GM19467 (cell line): Measurements from ENCODE around the gene NEDD9.

Source experiments
- ATAC-seq: cut with Tn5 transposase; IDR thresholded peaks from one replicate; pipeline ENCODE4 v1.9.1; 2021; ENCODE audit warnings: mild to moderate bottlenecking, moderate library complexity; ENCODE audit not compliant: unreplicated experiment

Gene NEDD9

DNA sequence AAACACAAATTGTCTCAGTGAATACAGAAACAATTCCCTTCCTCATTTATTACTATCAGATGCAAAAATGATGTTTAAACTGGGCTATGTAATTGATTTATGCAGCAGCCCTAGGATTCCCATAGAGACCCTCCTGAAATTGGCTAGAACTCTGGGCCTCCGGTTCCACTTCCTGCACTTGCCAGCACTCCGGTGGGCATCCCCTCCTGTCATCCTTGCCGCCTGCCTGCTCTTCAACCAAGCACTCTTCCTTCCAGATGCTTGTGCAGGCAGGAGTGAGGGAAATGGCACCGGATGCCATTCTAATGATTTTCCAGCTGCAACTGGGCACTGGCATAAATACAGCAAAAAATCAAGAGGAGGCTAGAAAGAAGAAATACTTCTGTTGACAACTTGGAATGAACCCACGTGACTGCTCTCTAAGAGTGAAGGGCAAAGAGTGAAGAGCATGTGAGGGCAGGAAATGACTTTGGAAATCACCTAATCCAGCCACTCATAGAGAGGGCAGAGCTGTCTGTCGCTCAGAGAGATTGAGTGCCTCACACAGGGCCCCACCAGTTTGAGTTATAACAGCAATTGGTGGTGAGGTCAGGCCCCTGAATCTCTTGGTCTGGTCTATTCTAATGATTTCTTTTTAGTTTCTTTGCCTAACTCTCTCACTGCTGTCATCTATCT lies 3.7 kb upstream of the NEDD9 start:
- ATAC-seq: peak; percentile 31

DNA sequence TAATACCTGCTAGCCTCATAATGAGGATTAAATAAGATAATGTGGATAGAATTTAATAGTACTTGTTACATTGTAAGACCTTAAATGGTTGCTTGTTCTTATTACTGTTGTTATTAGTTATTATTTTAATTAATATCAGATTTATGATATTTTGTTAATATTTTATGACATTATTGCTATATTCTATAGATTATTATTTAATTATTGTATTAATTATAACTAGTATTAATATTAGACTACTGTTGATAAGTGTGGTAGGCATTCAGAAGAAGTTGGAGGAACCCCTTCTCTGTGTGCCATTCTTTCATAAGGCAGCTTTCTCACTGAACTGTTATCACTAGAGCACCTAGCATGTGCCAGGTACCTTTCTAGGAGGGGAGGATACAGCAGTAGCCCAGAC lies 2.6 kb upstream of the NEDD9 start:
- ATAC-seq: no peak

DNA sequence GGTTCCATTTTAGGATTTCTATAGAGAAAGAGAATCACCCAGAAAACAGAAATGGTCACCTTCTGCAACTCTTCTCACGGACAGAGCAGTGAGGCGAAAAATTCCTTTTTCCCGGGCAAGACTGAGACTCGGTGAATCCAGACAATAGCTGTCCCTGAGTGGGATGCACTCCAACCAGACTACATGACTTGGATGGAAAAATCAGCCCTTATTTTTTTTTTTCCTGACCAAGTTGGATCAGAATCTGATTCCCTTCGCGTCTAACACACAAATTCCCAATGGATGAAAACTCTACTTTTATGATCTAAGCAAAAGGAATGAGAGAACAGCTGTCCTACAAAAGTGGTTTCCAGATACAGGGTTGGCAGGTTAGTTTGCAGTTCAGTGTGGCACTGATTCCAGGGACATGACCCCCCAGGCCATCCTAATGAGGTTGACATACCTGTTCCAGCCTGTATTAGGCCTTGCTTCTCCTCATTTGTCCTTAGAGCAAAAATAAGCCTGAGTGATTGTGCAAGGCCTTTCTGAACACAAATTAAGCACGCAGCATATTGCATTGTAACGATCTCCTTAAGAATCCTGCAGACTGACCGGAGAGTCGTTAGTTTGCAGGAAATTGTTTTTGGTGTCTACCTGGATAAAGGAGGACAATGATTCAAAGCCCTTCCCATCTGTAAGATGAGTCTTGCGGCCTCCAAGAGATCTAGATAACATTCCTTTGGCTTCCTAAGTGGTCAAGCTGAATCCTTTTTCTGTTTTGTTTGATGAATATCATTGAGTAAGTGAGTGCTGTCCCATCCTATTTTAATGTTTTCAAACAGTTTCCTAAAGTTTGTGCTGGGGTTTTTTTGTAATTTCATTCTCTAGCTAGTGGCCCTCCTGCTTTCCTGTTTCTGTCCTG lies 1.5 kb upstream of the NEDD9 start:
- no peak for ATAC-seq

DNA sequence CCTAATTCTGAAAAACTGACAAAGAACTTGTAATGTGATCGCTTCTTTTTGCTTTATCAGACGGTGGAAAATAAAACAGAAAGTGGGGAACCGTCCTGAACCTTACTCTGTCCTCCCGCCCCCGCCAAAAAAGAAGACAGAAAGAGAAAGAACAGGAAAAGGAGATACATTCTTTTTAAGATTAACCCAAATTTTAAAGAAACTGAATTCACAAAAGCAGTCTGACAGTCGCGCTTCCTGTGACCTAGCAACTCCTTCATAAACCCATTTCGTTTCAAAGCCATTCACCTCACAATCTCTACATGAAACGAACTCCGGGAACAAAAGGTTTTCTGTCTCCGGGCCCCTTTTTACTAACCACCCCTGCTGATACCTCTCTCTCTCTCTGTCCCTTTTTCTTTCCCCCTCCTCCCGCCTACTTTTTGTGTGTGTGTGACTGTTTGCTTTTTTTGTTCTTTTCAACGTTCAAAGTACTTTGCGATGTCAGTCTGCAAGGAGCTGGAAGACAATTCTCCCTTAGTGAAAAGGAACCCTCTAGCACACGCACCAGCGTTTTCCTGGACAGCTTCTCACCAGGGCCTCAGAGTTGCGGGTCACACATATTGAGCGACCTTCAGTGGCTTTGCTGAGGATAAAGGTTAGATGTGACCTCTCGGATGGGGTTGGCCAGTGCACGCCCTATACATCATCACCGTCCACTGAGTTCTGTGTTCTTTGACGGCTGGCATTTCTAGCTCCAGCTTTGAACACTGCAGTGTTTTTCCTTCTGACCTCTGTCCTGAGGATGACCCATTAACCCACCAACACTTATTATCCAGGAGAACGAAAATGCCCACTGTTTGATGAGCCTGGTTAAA lies 530 bp upstream of the NEDD9 start:
- no peak for ATAC-seq

DNA sequence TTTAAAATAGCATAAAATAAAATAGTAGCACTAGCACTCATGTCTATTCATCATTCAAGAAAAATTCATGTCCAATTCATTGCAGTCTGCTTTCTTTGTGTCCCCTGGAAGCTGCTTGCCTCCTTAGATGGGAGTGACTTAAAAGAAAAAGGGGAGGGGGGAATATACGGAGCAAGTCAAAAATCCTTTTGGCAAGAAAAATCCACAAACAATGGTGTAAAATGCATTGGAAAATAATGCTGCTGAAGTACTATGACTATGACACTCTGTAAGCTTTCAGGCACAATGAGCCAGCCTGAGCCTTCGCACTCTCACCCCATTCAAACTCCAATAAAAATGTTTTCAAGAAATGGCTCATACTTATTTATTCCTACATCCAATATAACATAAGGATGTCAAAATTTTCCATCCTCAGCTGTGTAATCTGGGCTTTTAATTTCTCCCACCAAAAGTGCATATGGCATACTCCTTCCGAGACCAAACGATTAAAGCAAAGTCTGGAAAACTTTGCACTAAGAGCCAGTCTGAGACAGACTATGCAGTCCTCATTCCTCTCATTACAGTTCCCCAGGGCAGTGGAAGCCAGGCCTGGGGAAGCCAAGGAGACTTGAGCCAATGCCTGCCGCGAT lies 790 bp downstream of the NEDD9 start:
- ATAC-seq: no peak

DNA sequence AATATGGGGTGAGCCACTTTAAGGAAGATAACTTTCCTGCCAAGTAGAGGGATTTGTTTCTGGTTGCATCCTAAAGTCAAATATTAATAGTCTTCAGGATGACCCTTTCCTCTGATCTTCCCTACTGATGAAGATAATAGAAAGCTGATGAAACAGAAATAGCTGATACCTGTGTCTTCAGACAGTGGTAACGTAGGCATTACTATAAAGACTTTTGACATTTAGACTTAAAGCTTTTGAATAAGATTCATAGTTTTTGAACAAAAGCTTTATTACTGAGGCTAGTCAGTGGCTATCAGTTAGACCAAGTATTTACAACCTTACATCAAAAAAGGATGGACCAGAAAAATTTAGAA lies 1.4 kb downstream of the NEDD9 start:
- no peak for ATAC-seq

DNA sequence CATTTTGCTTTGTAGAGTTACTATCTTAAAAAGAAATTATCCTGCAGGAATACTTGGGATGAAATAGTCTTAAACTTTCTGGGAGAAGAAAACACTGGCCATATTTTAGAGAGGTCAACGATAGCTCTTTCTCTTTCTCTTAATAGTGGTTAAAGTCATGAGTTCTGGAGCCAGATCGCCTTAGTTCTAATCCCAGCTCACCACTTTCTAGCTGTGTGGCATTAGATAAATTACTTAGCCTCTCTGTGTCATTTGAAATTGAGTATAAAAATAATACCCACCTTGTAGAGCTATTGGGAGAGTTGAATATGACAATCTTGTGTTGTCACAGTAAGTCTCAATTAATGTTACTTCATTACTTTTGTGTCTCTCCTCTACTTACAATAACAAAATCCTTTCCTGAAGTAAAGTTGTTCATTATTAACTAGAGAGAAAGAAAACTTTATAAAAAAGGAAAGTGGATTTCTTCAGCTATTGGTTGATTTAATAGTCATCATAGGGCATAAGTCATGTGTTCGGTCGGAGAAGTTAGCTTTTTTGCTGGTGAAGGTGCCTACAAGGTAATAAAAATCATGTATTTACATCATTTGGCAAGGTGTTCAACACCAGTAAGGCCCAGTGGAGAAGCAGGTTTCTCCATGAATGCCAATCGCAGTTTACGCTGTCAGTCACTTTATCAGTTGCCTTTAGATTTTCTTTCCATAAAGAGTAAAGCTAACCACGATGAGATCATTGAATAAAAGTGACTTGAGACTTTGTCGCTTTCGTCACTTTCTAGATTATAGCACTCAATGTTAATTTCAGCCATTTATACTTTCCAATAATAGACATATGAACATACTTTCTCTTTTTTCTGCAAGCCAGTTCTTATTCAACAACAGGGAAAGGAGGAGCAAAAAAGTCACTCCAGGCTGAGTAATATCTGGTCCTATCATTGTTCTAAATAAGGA lies 2.0 kb downstream of the NEDD9 start:
- no peak for ATAC-seq

DNA sequence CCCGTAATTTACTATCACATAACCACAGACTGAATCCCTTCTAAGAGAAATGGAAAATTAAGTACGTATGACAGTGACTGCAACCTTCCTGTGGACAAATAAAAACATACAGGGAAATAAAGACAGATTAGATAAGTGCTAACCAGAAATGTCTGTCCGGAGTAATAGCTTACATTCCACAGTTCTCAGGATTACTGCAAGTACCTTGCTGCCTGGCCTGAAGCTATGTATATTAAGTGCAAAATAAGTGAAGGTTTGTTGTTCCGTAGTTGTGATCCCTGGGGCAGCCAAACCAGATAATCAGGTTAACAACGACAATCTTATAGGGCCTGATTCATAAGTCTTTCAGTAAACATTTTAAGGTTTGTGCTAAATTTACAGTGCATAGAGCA lies 2.8 kb downstream of the NEDD9 start:
- no peak for ATAC-seq

DNA sequence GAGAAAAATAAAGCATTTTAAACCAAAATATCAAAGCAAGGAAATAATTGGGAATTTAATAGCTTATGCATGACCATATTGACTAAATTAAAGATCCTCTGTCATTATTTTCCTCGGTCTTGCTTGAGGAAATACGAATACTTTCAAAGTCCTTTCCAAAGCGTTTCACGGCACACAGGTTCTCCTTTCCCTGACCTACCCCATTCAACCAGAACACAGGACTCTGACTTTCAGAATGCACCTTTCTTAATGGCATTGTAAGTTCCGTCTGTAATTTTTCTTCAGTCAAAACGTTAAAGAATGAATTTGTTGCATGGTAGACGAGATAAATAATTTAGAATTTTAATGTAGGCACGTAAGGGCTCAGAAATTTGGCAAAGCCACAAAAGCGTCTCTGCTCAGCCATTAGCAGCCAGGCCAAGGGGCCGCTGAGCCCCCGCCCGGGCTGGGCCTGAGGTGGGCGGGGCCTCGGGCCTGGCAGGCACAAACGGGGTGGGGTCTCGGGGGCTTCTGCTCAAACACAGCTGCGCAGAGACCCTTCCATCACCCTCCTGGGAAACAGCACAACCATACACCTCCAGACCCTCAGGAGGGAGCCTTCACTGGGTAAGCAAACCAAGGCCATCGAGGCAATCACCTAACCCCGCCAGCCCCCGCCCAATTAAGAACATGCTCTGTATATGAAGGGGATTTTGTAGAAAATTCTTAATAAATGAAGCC lies 3.4 kb downstream of the NEDD9 start:
- ATAC-seq: no peak

DNA sequence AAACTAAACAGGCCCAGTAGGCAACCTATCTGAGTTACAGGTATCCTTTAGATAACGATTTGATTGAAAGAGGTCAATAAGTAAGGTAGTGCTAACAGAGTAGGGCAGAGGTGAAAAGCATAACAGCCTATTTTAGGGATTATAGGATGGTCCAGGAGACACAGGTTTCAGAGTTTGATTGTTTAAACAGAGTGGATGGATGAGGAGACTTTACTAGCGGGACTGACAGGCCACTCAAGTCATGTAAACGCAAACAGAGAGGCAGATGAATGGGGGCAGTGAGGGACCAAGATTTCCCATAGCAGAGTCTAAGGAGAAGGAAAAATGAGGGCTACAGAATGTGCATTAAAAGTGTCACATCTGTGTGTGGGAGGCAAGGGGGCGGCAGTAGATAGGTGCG lies 4.8 kb downstream of the NEDD9 start:
- no peak for ATAC-seq

DNA sequence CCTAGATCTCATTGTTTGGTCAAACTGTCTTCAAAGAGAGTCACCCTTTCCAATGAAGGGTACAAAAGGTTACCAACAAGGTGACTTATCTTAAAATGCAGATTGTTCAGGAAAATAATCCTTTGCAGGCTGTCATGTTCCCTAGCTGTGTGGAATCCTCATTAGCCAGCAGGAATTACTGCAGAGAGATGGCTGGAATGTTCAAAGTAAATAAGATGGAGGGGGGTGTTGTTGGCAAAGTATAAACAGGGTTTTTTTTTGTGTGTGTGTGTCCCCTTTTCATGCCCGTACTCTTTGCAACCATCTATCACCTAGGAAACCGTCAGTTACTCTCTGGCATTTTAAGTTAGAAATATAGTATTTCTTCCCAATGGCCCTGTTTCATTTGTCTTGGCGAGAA lies 6.5 kb downstream of the NEDD9 start:
- no peak for ATAC-seq

DNA sequence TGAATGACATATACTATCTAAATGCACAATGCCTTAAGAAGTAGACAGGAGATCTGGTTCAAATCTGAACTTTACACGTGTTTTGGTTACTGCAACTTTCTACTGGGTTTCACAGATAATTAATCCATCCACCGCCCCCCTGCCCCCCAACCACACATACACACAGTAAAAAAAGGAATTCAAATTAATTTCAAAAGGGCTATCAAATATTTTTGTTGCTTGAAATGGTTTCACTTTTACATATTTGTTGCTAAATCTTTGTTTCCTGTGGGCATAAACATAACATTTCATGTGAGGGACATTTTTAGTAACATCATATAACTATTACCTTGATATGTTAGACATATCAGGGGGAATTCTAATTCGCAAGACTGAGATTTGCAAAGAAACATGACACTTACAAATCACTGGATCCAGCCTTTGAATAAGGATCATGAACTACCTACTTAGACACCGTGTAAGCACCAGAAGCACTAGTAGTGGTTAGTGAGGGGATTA lies 7.5 kb downstream of the NEDD9 start:
- ATAC-seq: no peak

DNA sequence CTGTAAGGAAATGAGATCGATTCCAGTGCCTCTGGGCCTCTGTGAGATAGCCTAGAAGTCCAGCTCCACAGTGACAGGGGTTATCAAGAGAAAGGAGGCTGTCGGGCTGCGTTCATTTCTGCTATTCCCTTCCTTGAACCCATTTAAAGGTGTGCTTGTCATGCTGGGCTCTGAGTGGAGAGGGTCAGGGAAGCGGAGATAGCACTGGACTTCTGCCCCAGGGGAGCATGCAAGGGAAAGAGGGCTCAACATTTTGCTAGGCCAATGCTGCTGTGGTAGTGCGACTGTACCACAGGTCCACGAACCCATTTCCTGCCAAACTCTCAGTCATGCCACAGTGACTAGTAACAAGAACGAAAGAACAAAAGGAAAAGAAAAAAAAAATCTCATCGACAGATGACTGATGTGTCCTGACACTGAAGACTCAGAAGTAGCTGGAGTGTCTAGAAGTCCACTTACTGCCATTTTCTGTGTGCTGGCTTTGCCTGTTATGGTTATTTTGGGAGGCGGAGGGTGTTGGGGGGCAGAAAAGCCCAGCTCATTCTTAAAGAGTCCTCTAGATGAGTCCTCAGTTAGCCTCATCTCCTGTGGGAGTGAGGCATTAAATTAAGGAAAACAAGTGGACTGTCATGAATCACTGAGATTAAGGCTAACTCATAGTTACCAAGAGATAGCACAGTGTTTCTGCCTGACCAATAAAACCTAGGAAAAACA lies 8.1 kb downstream of the NEDD9 start:
- ATAC-seq: peak; percentile 46

DNA sequence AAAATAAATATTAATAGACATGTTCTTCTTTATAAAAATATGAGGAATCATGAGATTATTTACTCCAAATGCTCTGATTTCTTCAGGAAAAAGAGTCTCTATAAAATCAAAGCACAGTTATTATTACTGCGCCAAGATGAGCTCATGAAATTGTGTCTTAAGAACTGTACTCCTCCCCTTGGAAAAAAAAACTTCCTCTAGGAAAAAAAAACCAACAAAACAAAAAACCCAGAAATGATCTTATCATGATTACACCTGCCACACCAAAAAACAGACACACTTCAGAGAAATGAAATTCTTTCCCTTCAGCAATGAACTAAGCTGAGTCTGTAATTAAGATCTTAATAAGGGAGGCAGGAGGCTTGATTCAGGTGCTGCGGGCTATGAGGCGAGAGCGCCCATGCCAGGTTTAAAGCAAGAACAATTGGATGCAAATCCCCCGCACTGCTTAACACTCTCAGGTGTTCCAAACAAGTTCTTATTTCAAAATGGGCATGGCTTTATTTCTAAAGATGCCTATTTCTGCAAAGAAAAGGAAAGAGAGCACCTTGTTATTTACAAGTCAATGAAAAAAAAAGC lies 9.1 kb downstream of the NEDD9 start:
- no peak for ATAC-seq

DNA sequence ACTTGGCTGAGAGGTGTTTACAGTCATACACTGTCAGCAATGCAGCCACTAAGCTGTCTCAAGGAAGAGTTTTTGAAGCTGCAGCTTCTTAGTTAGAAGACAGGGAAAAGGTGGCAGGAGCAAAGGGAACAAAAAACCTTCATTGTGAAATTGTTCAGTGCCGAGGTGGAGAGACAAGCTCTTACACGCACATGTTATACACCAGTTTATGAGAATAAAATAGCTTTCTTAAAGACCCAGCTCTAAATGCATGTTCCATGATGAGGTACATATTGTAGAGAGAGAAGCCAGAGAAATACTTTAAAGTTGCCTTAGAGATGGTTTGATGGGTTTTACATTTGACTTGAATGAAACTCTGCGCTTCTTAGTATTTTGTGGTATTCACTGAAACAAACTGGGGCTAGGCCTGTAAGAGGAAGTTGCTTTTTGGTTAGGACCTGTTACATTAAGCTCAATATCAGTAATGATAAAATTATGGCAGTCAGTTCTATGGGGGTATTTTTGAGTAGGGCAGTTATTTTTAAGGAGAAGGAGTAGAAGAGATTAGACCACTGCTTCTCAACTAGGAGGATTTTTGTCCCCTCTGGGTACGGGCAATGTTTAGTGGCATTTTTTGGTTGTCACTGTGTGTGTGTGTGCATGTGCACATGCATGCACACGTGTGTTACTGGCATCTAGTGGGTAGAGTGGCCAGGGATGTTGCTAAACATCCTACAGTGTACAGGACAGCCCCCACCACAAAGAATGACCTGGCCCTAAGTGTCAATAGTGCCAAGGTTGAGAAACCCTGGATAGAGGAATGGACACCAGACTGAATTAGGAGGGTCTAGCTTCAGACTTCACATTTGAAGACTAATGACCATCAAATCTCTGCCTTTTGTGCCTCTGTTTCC lies 9.8 kb downstream of the NEDD9 start:
- no peak for ATAC-seq

DNA sequence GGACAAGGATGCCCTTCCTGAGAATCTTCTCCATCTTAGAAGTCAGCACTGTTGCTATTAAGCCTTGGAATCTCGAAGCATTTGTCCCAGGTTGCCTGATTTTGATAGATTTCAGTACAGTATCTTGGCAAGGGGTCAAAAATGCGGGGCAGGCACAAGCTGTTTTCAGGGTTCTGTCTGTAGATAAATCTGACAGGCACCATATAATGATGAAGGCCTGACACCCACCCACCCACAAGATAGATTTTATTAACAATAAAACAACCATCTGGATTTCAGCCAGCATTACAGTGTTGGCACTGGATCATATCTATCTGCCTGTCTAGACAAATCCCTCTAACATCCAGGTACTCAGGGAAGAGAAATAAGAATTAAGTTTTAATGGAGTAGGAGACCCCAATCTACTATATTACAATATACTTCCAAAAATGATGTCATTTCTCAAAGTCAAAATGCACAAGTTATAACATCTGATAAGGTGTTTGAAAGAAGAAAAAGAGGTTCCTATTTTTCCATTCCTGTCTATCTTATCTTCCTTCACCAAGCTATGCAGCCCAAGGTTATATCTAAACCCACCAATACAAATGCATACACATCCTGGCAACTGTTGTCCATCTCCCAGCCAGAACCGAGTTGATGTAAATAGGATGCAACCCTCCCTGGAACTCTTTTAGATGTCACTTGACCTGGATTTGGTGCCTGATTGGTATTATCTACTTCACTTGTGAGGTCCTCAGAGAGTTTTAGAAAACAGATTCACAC lies 10.7 kb downstream of the NEDD9 start:
- no peak for ATAC-seq
